ENCODE measurements around the gene MYEOV. TPM values are rescaled to one million over a fixed set of nuclear protein-coding genes. Genes with fewer than 3 reads are reported as not detected.

Gene MYEOV
- total and polyA plus RNA-seq, 4 donors, result 0.39 TPM; not detected in 3

DNA sequence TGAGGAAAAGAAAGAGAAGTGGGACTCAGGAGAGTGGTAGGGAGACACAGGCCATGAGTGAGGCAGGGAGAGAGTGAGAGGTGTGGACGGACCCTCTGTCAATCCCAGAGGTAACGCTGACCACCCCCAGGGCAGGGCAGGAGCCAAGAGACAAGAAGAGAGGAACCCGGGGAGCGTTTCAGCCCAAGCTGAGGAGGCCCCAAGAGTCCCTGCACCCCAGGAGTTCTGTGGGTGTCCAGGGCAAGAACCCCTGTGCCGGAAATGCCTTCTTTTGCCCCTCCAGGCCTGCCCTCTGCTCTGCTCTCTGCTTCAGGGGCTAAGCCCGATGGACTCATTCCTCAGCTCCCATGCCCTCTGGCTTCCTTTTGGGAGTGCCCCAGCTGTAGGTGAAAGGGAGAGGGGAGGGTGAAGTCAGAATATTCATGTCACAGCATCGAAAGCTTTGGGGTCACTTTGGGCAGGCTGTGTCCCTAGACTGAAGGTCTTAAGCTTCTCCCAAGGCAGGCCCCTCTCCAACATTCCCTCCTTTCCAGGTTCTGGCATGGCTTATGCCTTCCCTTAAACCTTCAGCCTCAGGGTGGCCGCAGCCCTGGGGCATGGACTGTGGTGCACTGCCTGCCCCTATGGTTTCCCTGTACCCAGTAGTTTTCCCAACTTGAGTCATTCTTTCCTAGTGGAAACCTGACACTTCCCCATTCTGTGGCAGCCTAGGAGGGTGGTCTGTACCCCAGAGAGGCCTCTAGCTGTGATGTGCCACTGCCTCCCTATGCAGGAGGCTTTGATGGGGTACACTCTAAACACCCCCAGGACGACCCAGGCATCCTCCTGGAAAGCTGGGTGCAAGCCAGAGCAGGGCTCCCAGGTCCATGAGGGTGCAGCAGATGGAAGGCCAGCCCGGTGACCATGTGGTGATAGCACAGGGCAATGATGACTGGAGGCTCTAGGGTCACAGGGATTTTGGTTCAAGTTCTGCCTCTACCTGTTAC, 27.1 kb downstream of the MYEOV start:
- no peaks in the 10 kb centered on the region for H3K9me3 ChIP-seq (ENCODE audit: control insufficient read depth, insufficient read depth, low read length)
- no peaks in the 10 kb centered on the region for H3K27me3 ChIP-seq (ENCODE audit: control insufficient read depth, insufficient read depth, low read length)
- no peaks in the 10 kb centered on the region for H3K36me3 ChIP-seq (ENCODE audit: control insufficient read depth, insufficient read depth, low read length)
- peaks cover 4% of the 10 kb centered on the region for H3K4me1 ChIP-seq (ENCODE audit: control insufficient read depth, insufficient read depth, low read length)
- H3K27ac ChIP-seq (ENCODE audit: low read depth, low read length), result no peak overlapping the region
- H3K4me3 ChIP-seq (ENCODE audit: low read depth, low read length), result no peak overlapping the region
- 89% methylated on average over 6 of the region's 10 CpGs for WGBS (ENCODE audit: insufficient coverage)
- no peak for DNase-seq (ENCODE audit: low read depth in 4 of 6, low spot score in 6 of 6)

DNA sequence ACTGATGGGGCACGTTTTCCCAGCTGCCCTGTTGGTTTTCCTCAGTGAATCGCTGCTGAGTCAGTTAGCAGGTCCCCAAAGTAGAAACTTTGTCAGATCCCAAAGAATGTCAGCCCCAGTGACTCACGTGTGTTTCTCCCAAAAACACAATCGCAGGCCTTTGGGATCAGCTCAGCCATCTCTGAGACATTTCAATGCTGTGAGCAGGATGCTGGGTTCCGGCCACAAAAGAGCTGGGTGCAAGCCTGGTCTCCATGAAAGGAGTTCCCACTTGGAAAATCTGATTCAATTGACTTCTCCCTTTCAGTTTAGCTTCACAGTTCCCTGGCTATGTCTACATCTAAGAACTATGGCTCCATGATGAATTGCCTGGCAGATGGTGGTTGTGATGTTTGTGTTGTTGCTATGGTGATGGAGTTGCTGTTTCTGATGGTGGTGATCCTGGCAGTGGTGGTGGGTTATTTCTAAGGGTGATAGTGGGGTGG, 28.0 kb downstream of the MYEOV start:
- Histone ChIP-seq H3K9me3 (ENCODE audit: control insufficient read depth, insufficient read depth, low read length) (no peaks in the 10 kb centered on the region), H3K4me3 (ENCODE audit: low read depth, low read length) (no peak overlapping the region), H3K36me3 (ENCODE audit: control insufficient read depth, insufficient read depth, low read length) (no peaks in the 10 kb centered on the region), H3K4me1 (ENCODE audit: control insufficient read depth, insufficient read depth, low read length) (peaks cover 4% of the 10 kb centered on the region), H3K27me3 (ENCODE audit: control insufficient read depth, insufficient read depth, low read length) (no peaks in the 10 kb centered on the region), H3K27ac (ENCODE audit: low read depth, low read length) (no peak overlapping the region)
- WGBS (ENCODE audit: insufficient coverage), result 59% methylated on average over 5 of the region's 5 CpGs
- no peak for DNase-seq (ENCODE audit: low read depth in 4 of 6, low spot score in 6 of 6)

DNA sequence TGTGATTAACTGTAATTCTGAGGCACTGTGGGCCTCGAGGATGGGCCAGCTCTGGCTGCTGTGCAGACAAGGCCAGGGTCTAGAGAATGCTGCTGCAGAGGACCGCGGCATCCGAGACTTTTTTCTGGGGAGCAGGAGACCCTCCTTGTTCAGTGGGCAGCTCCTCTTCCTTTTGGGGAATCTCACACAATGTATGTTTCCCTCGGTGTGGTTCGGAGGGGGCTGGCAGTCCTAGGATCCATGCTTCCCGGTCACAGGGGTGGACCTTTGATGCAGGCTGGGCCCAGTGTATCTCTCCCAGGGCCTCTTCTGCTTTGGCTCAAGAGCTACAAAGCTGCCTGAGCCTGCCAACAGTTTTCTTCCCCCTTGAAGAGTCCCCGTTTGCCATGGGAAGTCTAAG, 31.5 kb downstream of the MYEOV start:
- Histone ChIP-seq H3K36me3 (ENCODE audit: control insufficient read depth, insufficient read depth, low read length) (no peaks in the 10 kb centered on the region), H3K27me3 (ENCODE audit: control insufficient read depth, insufficient read depth, low read length) (no peaks in the 10 kb centered on the region), H3K4me3 (ENCODE audit: low read depth, low read length) (no peak overlapping the region), H3K9me3 (ENCODE audit: control insufficient read depth, insufficient read depth, low read length) (no peaks in the 10 kb centered on the region), H3K4me1 (ENCODE audit: control insufficient read depth, insufficient read depth, low read length) (peaks cover 4% of the 10 kb centered on the region), H3K27ac (ENCODE audit: low read depth, low read length) (no peak overlapping the region)
- DNase-seq (ENCODE audit: low read depth in 4 of 6, low spot score in 6 of 6), result no peak
- WGBS (ENCODE audit: insufficient coverage), result 90% methylated on average over 8 of the region's 8 CpGs

DNA sequence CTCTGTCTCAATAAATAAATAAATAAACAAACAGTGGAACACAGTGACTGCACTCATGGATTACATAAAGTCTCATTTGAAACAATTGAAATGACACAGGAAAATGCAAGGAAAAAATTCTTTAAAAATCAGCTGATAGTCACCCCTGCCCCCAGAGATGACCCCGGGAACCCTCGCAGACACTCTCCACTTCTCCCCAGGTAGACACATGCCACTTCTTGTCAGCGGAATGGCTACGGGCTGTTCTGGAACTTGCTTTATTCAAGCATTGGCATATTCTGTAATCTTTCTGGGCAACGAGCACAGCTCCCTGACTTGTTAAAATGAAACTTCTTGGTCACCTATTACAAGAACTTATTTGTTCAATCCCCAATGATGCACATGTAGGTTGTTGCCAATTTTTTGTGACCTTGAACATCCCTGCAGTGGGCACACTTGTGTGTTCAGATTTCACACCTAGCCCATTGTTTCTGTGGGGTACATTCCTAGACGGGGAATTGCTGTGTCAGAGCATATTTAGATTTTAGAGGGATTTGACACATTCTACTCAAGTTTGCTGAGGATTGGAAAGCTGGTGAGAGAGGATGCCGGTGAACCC, 32.8 kb downstream of the MYEOV start:
- Histone ChIP-seq H3K9me3 (ENCODE audit: control insufficient read depth, insufficient read depth, low read length) (no peaks in the 10 kb centered on the region), H3K27me3 (ENCODE audit: control insufficient read depth, insufficient read depth, low read length) (no peaks in the 10 kb centered on the region), H3K36me3 (ENCODE audit: control insufficient read depth, insufficient read depth, low read length) (no peaks in the 10 kb centered on the region), H3K4me3 (ENCODE audit: low read depth, low read length) (no peak overlapping the region), H3K27ac (ENCODE audit: low read depth, low read length) (no peak overlapping the region), H3K4me1 (ENCODE audit: control insufficient read depth, insufficient read depth, low read length) (peaks cover 1% of the 10 kb centered on the region)
- no peak for DNase-seq (ENCODE audit: low read depth in 4 of 6, low spot score in 6 of 6)
- 90% methylated on average over 6 of the region's 7 CpGs for WGBS (ENCODE audit: insufficient coverage)

DNA sequence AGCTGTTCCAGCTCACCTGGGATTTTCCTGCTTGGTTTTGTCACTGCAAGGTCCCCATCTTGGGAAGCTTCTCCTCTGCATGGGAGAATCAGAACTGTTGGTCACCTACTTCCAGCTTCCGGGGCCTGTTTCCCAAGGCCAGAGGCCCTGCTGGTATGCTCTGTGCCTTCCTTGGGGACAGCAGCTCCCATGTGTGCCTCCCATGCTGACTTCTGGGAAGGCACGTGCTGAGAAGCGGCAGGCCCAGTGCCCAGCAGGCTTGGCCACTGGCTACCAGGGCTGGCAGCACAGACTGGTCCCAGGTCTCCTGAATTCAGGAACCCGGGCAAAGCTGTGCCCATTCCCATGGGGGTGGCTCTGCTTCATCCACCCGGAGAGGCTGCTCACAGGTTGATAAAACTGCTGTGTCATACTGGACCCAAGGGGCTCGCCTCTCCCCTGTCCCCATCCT, 33.8 kb downstream of the MYEOV start:
- H3K9me3 ChIP-seq (ENCODE audit: control insufficient read depth, insufficient read depth, low read length), result no peaks in the 10 kb centered on the region
- H3K36me3 ChIP-seq (ENCODE audit: control insufficient read depth, insufficient read depth, low read length), result no peaks in the 10 kb centered on the region
- no peaks in the 10 kb centered on the region for H3K4me1 ChIP-seq (ENCODE audit: control insufficient read depth, insufficient read depth, low read length)
- H3K27me3 ChIP-seq (ENCODE audit: control insufficient read depth, insufficient read depth, low read length), result no peaks in the 10 kb centered on the region
- no peak for DNase-seq (ENCODE audit: low read depth in 4 of 6, low spot score in 6 of 6)
- H3K27ac ChIP-seq (ENCODE audit: low read depth, low read length), result no peak overlapping the region
- WGBS (ENCODE audit: insufficient coverage), result 89% methylated on average over 5 of the region's 6 CpGs
- H3K4me3 ChIP-seq (ENCODE audit: low read depth, low read length), result no peak overlapping the region

DNA sequence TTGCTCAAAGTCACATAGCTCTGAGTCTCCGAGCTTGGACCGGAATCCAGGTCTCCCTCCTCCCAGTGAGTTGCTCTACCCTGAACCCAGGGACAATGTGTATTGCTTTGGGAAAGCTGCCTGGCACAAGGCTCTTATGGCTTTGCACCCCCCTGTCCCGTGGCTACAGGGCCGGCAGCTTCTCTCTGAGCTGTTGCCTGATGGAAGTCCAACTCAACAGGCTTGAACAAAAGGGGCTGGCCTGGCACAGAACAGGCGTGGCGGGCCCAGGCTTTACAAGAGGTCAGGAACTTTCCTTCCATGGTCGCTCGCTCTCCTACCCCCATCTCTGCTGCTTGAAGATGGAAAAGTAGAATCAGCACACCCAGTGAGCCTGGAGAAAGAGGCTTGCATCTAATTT, 34.3 kb downstream of the MYEOV start:
- H3K4me1 ChIP-seq (ENCODE audit: control insufficient read depth, insufficient read depth, low read length), result no peaks in the 10 kb centered on the region
- no peak for DNase-seq (ENCODE audit: low read depth in 4 of 6, low spot score in 6 of 6)
- no peaks in the 10 kb centered on the region for H3K36me3 ChIP-seq (ENCODE audit: control insufficient read depth, insufficient read depth, low read length)
- no peaks in the 10 kb centered on the region for H3K9me3 ChIP-seq (ENCODE audit: control insufficient read depth, insufficient read depth, low read length)
- 88% methylated on average over 6 of the region's 8 CpGs for WGBS (ENCODE audit: insufficient coverage)
- H3K27me3 ChIP-seq (ENCODE audit: control insufficient read depth, insufficient read depth, low read length), result no peaks in the 10 kb centered on the region
- no peak overlapping the region for H3K27ac ChIP-seq (ENCODE audit: low read depth, low read length)
- H3K4me3 ChIP-seq (ENCODE audit: low read depth, low read length), result no peak overlapping the region

DNA sequence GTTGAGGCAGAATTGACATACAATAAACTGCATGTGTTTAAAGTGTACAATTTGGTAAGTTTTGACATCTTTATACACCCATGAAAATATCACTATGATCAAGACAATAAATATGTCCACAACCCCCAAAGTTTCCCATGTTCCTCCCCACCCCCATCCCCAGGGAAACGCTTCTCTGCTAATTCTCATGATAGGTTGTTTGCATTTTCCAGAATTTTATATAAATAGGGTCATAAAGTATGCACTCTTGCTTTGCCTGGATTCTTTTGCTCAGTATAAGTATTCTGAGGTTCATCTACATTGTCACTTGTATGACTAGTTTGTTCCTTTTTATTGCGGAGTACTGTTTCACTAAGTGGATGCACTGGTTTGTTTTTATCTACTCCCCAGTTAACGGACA, 35.6 kb downstream of the MYEOV start:
- no peaks in the 10 kb centered on the region for H3K4me1 ChIP-seq (ENCODE audit: control insufficient read depth, insufficient read depth, low read length)
- H3K9me3 ChIP-seq (ENCODE audit: control insufficient read depth, insufficient read depth, low read length), result no peaks in the 10 kb centered on the region
- no peak overlapping the region for H3K4me3 ChIP-seq (ENCODE audit: low read depth, low read length)
- no peak for DNase-seq (ENCODE audit: low read depth in 4 of 6, low spot score in 6 of 6)
- H3K36me3 ChIP-seq (ENCODE audit: control insufficient read depth, insufficient read depth, low read length), result no peaks in the 10 kb centered on the region
- no peaks in the 10 kb centered on the region for H3K27me3 ChIP-seq (ENCODE audit: control insufficient read depth, insufficient read depth, low read length)
- no CpG with 5 or more reads among the region's 3 CpGs for WGBS (ENCODE audit: insufficient coverage)
- no peak overlapping the region for H3K27ac ChIP-seq (ENCODE audit: low read depth, low read length)

DNA sequence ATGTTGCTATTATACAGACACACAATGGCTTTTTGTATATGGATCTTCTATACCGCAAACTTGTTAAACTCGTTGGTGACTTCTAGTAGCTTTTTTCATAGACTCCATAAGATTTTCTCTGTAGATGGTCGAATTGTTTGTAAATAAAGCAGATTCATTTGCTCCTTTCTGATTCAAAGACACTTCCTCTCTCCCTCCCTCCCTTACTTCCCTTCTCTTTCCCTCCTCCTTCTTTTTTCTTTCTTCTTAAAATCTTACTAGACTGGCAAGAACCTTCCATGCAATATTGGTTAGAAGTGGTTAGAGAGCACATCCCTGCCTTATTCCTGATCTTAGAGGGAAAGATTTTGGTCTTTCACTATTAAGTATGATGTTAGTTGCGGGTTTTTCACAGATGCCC, 36.4 kb downstream of the MYEOV start:
- no peaks in the 10 kb centered on the region for H3K4me1 ChIP-seq (ENCODE audit: control insufficient read depth, insufficient read depth, low read length)
- H3K36me3 ChIP-seq (ENCODE audit: control insufficient read depth, insufficient read depth, low read length), result no peaks in the 10 kb centered on the region
- WGBS (ENCODE audit: insufficient coverage), result no CpG with 5 or more reads among the region's 4 CpGs
- H3K9me3 ChIP-seq (ENCODE audit: control insufficient read depth, insufficient read depth, low read length), result no peaks in the 10 kb centered on the region
- H3K4me3 ChIP-seq (ENCODE audit: low read depth, low read length), result no peak overlapping the region
- DNase-seq (ENCODE audit: low read depth in 4 of 6, low spot score in 6 of 6), result no peak
- no peak overlapping the region for H3K27ac ChIP-seq (ENCODE audit: low read depth, low read length)
- H3K27me3 ChIP-seq (ENCODE audit: control insufficient read depth, insufficient read depth, low read length), result no peaks in the 10 kb centered on the region

DNA sequence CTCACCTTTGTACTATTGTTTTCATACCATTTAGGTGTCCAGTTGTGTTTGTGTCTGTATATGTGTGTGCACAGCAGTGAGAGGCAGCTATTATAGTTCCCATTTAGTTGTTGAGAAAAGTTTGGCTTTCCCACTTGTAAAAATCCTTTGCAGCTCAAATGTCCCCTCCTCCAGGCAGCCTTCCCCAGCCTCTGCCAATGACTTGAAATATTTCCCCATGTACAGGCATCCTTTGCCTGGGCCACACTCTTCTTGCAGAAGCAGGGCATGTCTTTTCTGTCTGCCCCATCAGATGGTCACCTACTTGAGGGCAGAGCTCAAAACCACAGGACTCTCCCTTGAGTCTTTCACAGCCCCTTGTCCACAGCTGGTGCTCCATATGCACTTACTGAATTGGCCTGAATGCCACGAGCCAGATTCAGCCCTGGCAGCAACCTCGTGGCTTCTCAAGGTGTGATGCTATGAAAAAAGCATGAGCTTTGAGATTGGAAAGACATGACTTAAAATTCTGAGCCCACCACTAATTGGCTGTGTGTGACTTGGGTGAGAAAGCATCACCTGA, 39.3 kb downstream of the MYEOV start:
- H3K27me3 ChIP-seq (ENCODE audit: control insufficient read depth, insufficient read depth, low read length), result no peaks in the 10 kb centered on the region
- H3K36me3 ChIP-seq (ENCODE audit: control insufficient read depth, insufficient read depth, low read length), result no peaks in the 10 kb centered on the region
- H3K27ac ChIP-seq (ENCODE audit: low read depth, low read length), result no peak overlapping the region
- H3K4me1 ChIP-seq (ENCODE audit: control insufficient read depth, insufficient read depth, low read length), result no peaks in the 10 kb centered on the region
- 82% methylated on average over 2 of the region's 2 CpGs for WGBS (ENCODE audit: insufficient coverage)
- no peak for DNase-seq (ENCODE audit: low read depth in 4 of 6, low spot score in 6 of 6)
- no peaks in the 10 kb centered on the region for H3K9me3 ChIP-seq (ENCODE audit: control insufficient read depth, insufficient read depth, low read length)
- H3K4me3 ChIP-seq (ENCODE audit: low read depth, low read length), result no peak overlapping the region
